Fibroblast of villous mesenchyme (primary cell): ENCODE data around the gene CORO2A. TPM values are rescaled to one million over a fixed set of nuclear protein-coding genes. Genes with fewer than 3 reads are reported as not detected.
"Not testable (repeated sequence)": the region's sequence is repeated elsewhere in the genome, so short reads cannot be mapped to it uniquely, and the experiment has no call there.

Source experiments
- DNase-seq: peaks from one replicate; pipeline ENCODE4 v3.0.0-alpha.2; 2010; ENCODE audit warnings: low read depth
- H3K4me3 ChIP-seq: 2 replicates; pipeline ENCODE4 v1.5.1; 2011; ENCODE audit warnings: low read depth, mild to moderate bottlenecking, low read length
- CTCF ChIP-seq: IDR thresholded peaks from 2 replicates; pipeline ENCODE4 v1.5.1; 2012; ENCODE audit warnings: low read depth, mild to moderate bottlenecking, low read length; ENCODE audit not compliant: insufficient read depth
- total RNA-seq: library from RNA; depleted of rRNA; stranded (reverse); fragments of >200 nt; gene quantifications from 2 replicates; pipeline ENCODE4 v1.2.3, GENCODE V29; 2012

CORO2A gene
- total RNA-seq, 1 donor = 2.2 TPM

DNA sequence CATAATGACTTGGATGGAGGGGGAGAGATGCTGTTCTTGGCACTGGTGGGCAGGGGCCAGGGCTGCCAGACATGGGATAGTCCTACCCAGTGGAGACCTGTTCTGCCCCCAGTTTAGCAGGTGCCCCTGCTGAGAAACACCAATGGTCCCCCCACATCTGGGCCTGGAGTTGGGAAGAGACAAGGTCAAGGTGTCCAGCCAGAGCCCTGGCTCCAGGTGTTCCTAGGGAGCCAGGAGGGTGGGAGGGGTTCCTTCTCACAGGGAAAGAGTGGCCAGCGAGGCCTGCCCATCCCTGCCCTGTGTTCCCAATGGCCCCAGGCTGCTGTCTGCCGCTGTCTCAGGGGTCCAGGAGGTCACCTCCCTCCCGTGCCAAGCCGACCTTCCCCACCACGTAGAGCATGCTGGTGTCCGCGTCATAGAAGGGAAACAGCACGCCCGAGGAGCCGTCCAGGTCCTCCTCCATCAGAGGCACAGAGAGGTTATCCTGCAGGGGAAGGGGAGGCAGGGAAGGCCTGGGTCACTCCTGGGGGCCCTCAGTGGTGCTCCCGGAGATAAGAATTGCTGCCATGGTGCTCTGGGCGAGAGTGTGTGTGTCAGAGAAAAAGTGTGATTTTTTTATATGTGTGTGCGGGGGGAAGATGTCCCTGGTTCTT lies 61.7 kb downstream of the CORO2A start:
- TF ChIP-seq CTCF = no peak
- no peak for DNase-seq
- H3K4me3 ChIP-seq = no peak overlapping the region

- H3K4me3 ChIP-seq, DNase-seq: not testable (repeated sequence)
Observed at GRCh38 chr9:98130060-98130459, 62.4 kb downstream of the CORO2A start.

DNA sequence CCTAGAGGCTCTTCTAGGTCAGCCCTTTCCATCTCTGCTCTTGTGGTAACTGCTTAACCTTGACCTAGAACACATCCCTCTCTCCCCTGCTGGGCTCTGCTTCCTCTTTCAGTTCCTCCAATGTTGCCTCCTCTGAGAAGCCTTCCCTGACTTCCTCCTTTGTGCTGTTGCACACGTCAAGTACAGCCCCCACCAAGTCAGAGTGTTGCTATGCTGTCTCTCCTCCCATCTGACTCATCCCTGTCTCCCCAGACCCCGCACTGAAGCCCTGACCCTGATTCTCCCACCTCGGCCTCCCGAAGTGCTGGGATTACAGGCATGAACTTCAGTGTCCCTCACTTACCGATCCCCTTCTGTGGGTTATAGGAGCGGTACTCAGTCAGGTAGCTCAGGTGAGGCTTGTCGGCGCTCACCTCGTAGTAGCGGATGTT lies 63.0 kb downstream of the CORO2A start:
- H3K4me3 ChIP-seq = no peak overlapping the region
- DNase-seq = no peak
- no peak for TF ChIP-seq CTCF

- no peak overlapping the region for H3K4me3 ChIP-seq
Observed at GRCh38 chr9:98128316-98128715, 64.1 kb downstream of the CORO2A start.

DNA sequence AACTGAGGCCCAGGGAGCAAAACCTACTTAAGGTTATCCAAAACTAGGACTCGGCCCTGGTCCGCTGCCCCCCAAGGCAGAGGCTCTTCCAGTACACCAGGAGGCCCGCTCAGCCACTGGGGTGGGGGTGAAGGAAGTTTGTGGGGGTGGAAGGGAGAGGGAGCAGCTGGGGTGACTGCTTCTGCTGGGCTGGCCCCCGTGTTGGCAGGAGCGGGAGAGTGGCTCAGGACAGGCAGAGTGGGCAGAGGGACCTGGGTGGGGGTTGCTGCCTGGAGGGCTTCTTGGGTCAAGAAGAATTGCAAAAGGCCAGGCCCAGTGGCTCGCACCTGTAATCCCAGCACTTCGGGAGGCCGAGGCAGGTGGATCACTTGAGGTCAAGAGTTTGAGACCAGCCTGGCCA lies 65.2 kb downstream of the CORO2A start:
- no peak for TF ChIP-seq CTCF
- DNase-seq = no peak
- H3K4me3 ChIP-seq = no peak overlapping the region

More at GRCh38 chr9:98128316-98128715, 64.1 kb downstream of the CORO2A start:
- no peak for TF ChIP-seq CTCF
- no peak for DNase-seq

- no peak for DNase-seq
- no peak overlapping the region for H3K4me3 ChIP-seq
- no peak for TF ChIP-seq CTCF
Observed at GRCh38 chr9:98124637-98125426, 67.6 kb downstream of the CORO2A start.

- H3K4me3 ChIP-seq, DNase-seq: not testable (repeated sequence)
Observed at GRCh38 chr9:98124091-98124490, 68.3 kb downstream of the CORO2A start.

DNA sequence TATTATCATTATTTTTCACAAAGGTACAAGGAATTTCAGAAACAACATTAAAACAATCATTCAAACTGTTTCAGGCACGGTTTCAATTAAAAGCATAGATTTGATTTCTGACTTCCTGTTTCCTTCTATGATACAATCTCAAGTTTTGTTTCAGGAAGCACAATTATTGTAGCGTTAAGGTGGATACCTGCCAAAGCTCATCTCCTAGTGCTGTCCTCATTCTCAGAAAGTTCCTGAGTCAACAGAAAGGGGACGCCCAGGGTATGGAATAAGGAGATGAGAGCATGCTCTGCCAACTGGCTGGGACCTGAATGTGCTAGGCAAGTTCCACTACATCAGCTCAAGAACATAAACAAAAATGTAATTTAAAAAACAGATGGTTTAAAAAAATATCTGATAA lies 71.4 kb downstream of the CORO2A start:
- no peak overlapping the region for H3K4me3 ChIP-seq
- no peak for TF ChIP-seq CTCF
- no peak for DNase-seq
